Astrocyte (in vitro differentiated cells and primary cell): ENCODE results near the gene GARIN5A.

Experiments used
- CTCF ChIP-seq: IDR thresholded peaks from 2 replicates; pipeline ENCODE4 v1.5.1; 2011; ENCODE audit warnings: low read depth, mild to moderate bottlenecking, inconsistent platforms, low read length, moderate library complexity; ENCODE audit not compliant: insufficient read depth
- EZH2 ChIP-seq: IDR thresholded peaks from 2 replicates; pipeline ENCODE4 v1.6.1; 2012; ENCODE audit warnings: mild to moderate bottlenecking, low read length, inconsistent platforms; ENCODE audit not compliant: insufficient read depth

- TF ChIP-seq EZH2 (no peak), CTCF (no peak)
These were observed 54.0 kb downstream of the GARIN5A start for GRCh38 chr19:50422397-50423278.
